Vagina (tissue), 2 donors: Measurements from ENCODE around the gene AP4S1. TPM values are rescaled to one million over a fixed set of nuclear protein-coding genes. Genes with fewer than 3 reads are reported as not detected.

Source experiments
- DNase-seq, 2 donors: peaks; one replicate each; pipeline ENCODE4 v3.0.0-alpha.2; 2017; ENCODE audit errors: extremely low spot score in 2 of 2
- H3K27ac ChIP-seq: fragments of 200-600 bp; sonication (generic); one replicate; pipeline ENCODE4 v1.5.1; 2019
- H3K27me3 ChIP-seq: fragments of 200-600 bp; sonication (generic); one replicate; pipeline ENCODE4 v1.5.1; 2019
- H3K36me3 ChIP-seq, 2 donors: fragments of 200-600 bp; sonication (generic); one replicate each; pipeline ENCODE4 v1.5.1; 2017 to 2019
- H3K4me1 ChIP-seq: fragments of 200-600 bp; sonication (generic); one replicate; pipeline ENCODE4 v1.5.1; 2019
- H3K4me3 ChIP-seq, 2 donors: fragments of 200-600 bp; sonication (generic); 1 replicate in 1 of 2; 2 replicates in 1 of 2; pipeline ENCODE4 v1.5.1; 2016 to 2019
- H3K9me3 ChIP-seq: fragments of 200-600 bp; sonication (generic); one replicate; pipeline ENCODE4 v1.5.1; 2019
- POLR2A ChIP-seq, 2 donors: fragments of 450-650 bp; IDR thresholded peaks; one replicate each; pipeline ENCODE4 v1.6.1; 2017; ENCODE audit warnings: antibody characterized with exemption in 2 of 2, mild to moderate bottlenecking in 2 of 2, moderate library complexity in 2 of 2
- POLR2AphosphoS5 ChIP-seq, 2 donors: sonication (generic); formaldehyde crosslinking; IDR thresholded peaks; one replicate each; pipeline ENCODE4 v1.9.0; 2017; ENCODE audit warnings: antibody characterized with exemption in 2 of 2, mild to moderate bottlenecking in 2 of 2, low read depth in 1 of 2; ENCODE audit not compliant: insufficient read depth in 1 of 2
- intact Hi-C: fragments of 100-400 bp; cut with DNase I; formaldehyde crosslinking; loops from one replicate; pipeline ENCODE4 v1.15.1; 2023
- total RNA-seq: library from RNA; depleted of rRNA; stranded (reverse); fragments of >200 nt; gene quantifications from one replicate; pipeline ENCODE4 v1.2.3, GENCODE V29; 2016
- TF ChIP-seq, protein P1 (sequence below), 3 experiments: fragments of 450-650 bp in 2 of 3; fragments of 200-600 bp in 1 of 3; sonication (generic) in 1 of 3; IDR thresholded peaks; one replicate each; pipeline ENCODE4 v1.5.1; 2017 to 2019; ENCODE audit warnings: antibody characterized with exemption in 3 of 3, mild to moderate bottlenecking in 2 of 3, moderate library complexity in 2 of 3

The AP4S1 gene
- total RNA-seq, 1 donor from 2014 or later, result 3.4 TPM

DNA sequence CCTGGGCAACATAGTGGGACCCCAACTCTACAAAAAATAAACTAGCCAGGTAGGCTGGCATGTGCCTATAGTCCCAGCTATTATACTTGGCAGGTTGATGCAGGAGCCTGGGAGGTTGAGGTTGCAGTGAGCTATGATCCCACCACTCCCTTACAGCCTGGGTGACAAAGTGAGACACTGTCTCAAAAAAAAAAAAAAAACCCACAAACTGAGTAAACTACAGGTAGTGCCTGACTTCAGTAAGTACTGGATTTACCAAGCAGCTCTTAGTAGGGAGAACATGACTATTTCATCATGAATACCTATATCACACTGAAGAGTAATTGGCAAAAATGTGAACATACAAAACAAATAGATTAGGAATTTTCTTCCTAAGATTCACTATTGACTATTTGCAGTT, 32.4 kb upstream of the AP4S1 start:
- peaks cover 2% of the 10 kb centered on the region for H3K9me3 ChIP-seq
- H3K36me3 ChIP-seq, result no peaks in the 10 kb centered on the region
- DNase-seq, result no peak
- no peak overlapping the region for H3K27ac ChIP-seq
- intact Hi-C loops, result no loop called here
- no peak for TF ChIP-seq POLR2A (IDR thresholded peaks at IDR 0.05)
- no peak for TF ChIP-seq POLR2AphosphoS5 (IDR thresholded peaks at IDR 0.05; ENCODE audit: insufficient read depth in 1 of 2, low read depth in 1 of 2)
- TF ChIP-seq, protein P1, sequence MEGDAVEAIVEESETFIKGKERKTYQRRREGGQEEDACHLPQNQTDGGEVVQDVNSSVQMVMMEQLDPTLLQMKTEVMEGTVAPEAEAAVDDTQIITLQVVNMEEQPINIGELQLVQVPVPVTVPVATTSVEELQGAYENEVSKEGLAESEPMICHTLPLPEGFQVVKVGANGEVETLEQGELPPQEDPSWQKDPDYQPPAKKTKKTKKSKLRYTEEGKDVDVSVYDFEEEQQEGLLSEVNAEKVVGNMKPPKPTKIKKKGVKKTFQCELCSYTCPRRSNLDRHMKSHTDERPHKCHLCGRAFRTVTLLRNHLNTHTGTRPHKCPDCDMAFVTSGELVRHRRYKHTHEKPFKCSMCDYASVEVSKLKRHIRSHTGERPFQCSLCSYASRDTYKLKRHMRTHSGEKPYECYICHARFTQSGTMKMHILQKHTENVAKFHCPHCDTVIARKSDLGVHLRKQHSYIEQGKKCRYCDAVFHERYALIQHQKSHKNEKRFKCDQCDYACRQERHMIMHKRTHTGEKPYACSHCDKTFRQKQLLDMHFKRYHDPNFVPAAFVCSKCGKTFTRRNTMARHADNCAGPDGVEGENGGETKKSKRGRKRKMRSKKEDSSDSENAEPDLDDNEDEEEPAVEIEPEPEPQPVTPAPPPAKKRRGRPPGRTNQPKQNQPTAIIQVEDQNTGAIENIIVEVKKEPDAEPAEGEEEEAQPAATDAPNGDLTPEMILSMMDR (IDR thresholded peaks at IDR 0.05), result no peak
- H3K27me3 ChIP-seq, result no peaks in the 10 kb centered on the region
- no peak overlapping the region for H3K4me3 ChIP-seq
- peaks cover 44% of the 10 kb centered on the region for H3K4me1 ChIP-seq

DNA sequence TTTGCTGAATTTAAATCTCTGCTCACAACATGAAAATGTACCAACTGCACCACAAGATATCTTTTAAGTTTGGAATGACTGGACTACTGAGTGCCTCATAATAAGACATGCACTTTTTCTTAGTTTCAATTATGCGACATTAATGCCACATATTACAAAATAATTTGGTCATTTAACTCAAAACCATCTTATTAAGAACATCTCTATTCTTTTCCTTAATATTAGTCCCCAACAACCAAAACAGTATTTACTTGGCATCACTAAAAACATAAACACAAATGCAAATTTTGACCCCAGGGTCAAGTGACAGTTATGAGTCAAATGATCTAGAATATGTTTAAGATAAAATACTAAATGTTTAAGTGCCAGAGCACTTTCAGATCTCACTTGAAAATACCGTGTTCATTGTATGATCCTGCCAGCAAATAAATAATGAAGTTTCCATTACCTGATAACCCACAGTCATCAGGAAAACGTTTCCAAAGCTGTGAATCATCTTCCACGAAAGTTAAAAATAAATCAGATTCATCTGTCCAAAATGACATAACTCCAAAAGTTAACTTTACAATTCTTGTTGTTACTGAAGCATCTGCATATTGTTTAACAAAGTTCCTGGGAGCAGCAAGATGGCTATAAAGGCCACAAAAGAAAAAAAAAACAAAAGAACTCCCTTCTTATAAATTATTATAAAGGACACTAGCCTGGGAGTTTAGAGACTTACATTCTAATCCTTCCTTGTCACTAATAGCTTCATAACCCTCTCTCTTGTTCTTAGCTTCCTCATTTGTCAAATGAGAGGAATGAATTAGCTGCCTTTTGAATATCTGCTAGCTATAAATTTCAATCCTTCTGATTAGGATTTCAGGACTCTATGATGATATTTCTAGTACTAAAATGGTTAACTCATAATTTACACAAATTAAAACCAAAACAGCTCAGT, 30.5 kb upstream of the AP4S1 start:
- Histone ChIP-seq H3K36me3 (no peaks in the 10 kb centered on the region), H3K27me3 (no peaks in the 10 kb centered on the region), H3K4me3 (no peak overlapping the region), H3K9me3 (peaks cover 7% of the 10 kb centered on the region), H3K4me1 (peaks cover 44% of the 10 kb centered on the region), H3K27ac (no peak overlapping the region)
- intact Hi-C loops, result no loop called here
- no peak for TF ChIP-seq POLR2A (IDR thresholded peaks at IDR 0.05)
- TF ChIP-seq, protein P1 (IDR thresholded peaks at IDR 0.05), result no peak
- no peak for TF ChIP-seq POLR2AphosphoS5 (IDR thresholded peaks at IDR 0.05; ENCODE audit: insufficient read depth in 1 of 2, low read depth in 1 of 2)
- no peak for DNase-seq

DNA sequence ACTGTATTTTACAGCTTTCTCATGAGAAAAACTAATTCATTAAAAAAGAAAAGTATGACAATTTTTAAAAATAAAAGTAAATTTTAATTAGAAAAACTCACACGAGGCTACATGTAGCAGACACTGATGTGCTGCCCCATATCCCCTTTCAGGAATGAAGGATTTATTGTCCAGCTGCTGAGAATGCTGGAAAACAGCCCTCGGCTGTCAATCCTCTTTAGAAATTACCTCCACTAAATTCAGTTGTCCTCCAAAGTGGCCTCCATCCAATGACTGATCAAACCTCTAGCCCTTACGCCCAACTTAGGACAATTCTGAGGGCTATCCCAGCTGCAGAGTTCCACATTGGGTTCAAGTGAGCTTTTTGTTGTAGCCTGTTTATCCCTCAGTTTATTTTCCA, 29.8 kb upstream of the AP4S1 start:
- H3K4me1 ChIP-seq, result peaks cover 40% of the 10 kb centered on the region
- no peak for DNase-seq
- no peak for TF ChIP-seq POLR2A (IDR thresholded peaks at IDR 0.05)
- H3K27me3 ChIP-seq, result no peaks in the 10 kb centered on the region
- peaks cover 7% of the 10 kb centered on the region for H3K9me3 ChIP-seq
- no peak overlapping the region for H3K27ac ChIP-seq
- H3K4me3 ChIP-seq, result no peak overlapping the region
- intact Hi-C loops, result no loop called here
- H3K36me3 ChIP-seq, result no peaks in the 10 kb centered on the region

DNA sequence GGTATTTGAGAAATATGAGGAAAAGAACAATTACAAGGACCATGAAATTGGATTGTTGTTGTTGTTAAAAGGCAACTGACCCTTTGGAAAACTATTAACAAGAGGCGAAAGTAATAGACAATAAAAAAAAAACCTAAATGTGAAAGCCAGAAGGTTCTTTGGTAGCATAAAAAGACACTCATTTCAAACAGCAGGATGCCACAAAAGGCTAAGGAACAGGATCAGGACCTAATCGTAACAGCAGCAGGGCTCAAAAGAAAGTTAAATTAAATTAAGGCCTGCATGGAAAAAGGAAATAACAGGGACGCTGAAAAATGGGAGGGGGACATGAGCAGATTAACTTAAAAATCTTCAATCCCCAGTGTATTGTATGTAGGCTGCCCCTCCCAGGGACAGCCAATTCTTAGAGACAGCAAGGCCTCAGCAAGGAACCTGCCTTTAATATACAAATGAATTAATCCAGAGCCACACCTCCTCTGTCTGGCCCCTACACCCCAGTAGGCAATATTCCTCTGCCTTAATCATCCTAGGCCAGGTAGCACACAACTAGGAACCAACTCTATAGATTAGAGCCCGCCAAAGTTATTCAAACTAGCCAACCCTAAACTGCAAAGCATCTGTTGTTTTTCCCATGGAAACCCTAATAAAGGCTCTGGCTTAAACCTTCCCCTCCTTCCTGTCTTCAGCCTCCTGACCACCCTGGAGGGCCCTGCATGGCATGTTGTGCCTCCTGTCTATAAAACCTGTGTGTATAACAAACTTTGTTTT, 28.4 kb upstream of the AP4S1 start:
- peaks cover 26% of the 10 kb centered on the region for H3K4me1 ChIP-seq
- TF ChIP-seq, protein P1 (IDR thresholded peaks at IDR 0.05), result no peak
- TF ChIP-seq POLR2AphosphoS5 (IDR thresholded peaks at IDR 0.05; ENCODE audit: insufficient read depth in 1 of 2, low read depth in 1 of 2) (no peak), POLR2A (IDR thresholded peaks at IDR 0.05) (no peak)
- intact Hi-C loops, result no loop called here

DNA sequence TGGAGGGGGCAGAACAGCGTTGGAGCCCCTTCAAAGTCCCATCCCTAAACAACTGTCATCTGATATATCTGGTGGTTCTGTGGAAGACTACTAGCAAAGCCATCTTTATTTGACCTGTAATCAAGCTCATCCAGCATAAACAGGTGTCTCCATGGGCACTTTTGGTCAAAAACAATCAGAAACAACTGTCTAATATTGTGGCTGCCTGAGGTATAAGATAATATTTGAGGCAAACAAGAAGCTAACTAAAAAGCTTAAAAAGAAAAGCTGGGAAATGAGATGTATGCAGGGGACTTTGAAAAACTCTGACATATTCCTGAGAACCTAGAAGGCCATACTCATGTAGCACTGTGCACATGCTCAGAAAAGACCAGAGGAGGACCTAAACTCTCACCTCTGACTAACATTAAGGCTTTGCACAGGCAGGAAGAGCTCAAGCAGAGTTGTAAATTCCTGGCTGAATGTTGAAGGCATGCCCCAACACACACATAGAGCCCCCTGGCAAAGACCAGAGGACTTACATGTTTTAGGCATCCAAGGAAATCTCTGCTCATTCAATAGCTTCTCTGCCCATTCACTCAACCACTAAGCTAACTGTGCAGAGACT, 27.2 kb upstream of the AP4S1 start:
- no peak for TF ChIP-seq POLR2AphosphoS5 (IDR thresholded peaks at IDR 0.05; ENCODE audit: insufficient read depth in 1 of 2, low read depth in 1 of 2)
- no peak for TF ChIP-seq POLR2A (IDR thresholded peaks at IDR 0.05)
- TF ChIP-seq, protein P1 (IDR thresholded peaks at IDR 0.05), result no peak

More for the DNA sequence above, 28.4 kb upstream of the AP4S1 start:
- no peaks in the 10 kb centered on the region for H3K27me3 ChIP-seq
- no peak for DNase-seq
- H3K27ac ChIP-seq, result no peak overlapping the region
- no peak overlapping the region for H3K4me3 ChIP-seq
- peaks cover 7% of the 10 kb centered on the region for H3K9me3 ChIP-seq
- no peaks in the 10 kb centered on the region for H3K36me3 ChIP-seq

More for the DNA sequence above, 27.2 kb upstream of the AP4S1 start:
- Histone ChIP-seq H3K36me3 (no peaks in the 10 kb centered on the region), H3K9me3 (peaks cover 7% of the 10 kb centered on the region), H3K4me1 (peaks cover 22% of the 10 kb centered on the region), H3K4me3 (no peak overlapping the region), H3K27ac (no peak overlapping the region), H3K27me3 (no peaks in the 10 kb centered on the region)
- intact Hi-C loops, result no loop called here
- DNase-seq, result no peak
